Activated CD8-positive, alpha-beta T cell treated with anti-CD3 and anti-CD28 coated beads for 36 hours (primary cell): ENCODE measurements around the gene CSPG4. TPM values are rescaled to one million over a fixed set of nuclear protein-coding genes. Genes with fewer than 3 reads are reported as not detected.

ENCODE experiments used
- ATAC-seq: fragments of 200-7000 bp; cut with Tn5 transposase; one replicate; pipeline ENCODE4 v1.10.0; 2021; ENCODE audit warnings: mild to moderate bottlenecking, moderate library complexity
- CTCF ChIA-PET: fragments of 350-600 bp; sonication (Branson Sonifier 250); formaldehyde crosslinking; loops from one replicate; lab custom pipeline; 2021; ENCODE audit warnings: antibody characterized with exemption; lab: Charles Lee
- POLR2A ChIA-PET: fragments of 350-600 bp; sonication (Branson Sonifier 250); formaldehyde crosslinking; loops from one replicate; lab custom pipeline; 2021; ENCODE audit warnings: antibody characterized with exemption; lab: Charles Lee
- DNase-seq: peaks from one replicate; pipeline ENCODE4 v3.0.0-alpha.2; 2020
- H3K27ac Mint-ChIP-seq: one replicate; pipeline ENCODE4 v1.8.0; 2021; ENCODE audit warnings: mild to moderate bottlenecking, mixed read lengths
- H3K27me3 Mint-ChIP-seq: one replicate; pipeline ENCODE4 v1.8.0; 2021; ENCODE audit warnings: mixed read lengths
- H3K36me3 Mint-ChIP-seq: one replicate; pipeline ENCODE4 v1.8.0; 2021; ENCODE audit warnings: low read depth, mixed read lengths
- H3K4me1 Mint-ChIP-seq: one replicate; pipeline ENCODE4 v1.8.0; 2021; ENCODE audit warnings: low read depth, mixed read lengths
- H3K4me3 Mint-ChIP-seq: one replicate; pipeline ENCODE4 v1.8.0; 2021; ENCODE audit warnings: mild to moderate bottlenecking, moderate library complexity, mixed read lengths
- H3K9me3 Mint-ChIP-seq: one replicate; pipeline ENCODE4 v1.8.0; 2021; ENCODE audit warnings: mixed read lengths
- intact Hi-C: fragments of 100-400 bp; cut with micrococcal nuclease; formaldehyde crosslinking; loops from one replicate; pipeline ENCODE4 v1.10.0; 2022
- total RNA-seq, 2 experiments: library from RNA; stranded (reverse); gene quantifications; one replicate each; pipeline ENCODE4 v1.2.3, GENCODE V29; 2021
- TF ChIP-seq, protein P1 (sequence below): fragments of 200-600 bp; IDR thresholded peaks from one replicate; pipeline ENCODE4 v1.8.0; 2022; ENCODE audit warnings: antibody characterized with exemption, mild to moderate bottlenecking

Gene CSPG4
- total RNA-seq, 2 experiments from 2014 or later: not detected

DNA sequence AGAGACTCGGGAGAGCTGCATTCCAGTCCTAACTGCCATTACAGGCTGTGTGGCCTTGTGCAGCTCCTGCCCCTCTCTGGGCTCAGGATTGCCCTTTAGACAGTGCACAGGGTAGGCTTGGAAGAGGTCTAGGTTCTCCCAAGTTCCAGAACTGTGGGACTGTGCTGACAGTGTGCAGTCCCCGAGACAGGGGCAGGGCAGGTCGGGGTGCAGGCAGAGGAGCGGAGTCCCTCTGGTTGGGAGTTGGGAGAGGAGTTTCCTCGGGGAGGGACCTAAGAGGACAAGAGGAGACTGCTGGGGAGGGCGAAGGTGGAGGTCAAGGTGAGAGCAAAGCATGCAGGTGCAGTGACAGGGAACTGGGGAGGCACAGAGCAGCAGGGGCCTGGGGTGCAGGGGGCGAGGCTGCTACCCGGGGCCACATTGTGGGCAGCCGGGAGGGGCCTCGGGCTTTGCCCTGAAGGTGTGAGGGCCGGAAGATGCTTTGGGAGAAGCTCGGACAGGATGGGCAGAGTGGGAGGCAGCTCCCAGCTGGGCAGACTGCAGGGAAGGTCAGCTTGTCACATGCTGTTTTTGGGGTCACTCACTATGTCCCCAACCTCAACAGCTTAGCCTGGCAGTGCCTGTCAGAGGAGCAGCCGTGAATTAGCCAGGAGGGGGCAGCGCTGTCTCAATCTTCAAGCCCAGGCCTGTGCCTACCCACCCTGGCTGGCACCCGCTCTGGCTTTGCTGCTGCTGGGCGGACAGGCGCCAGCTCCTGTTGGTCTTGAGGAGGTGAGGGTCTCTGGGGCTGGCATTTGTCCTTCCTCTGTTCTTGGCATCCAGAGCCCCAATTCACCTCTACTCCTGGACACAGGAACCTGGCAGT, 15.4 kb upstream of the CSPG4 start:
- peak; percentile 86 for DNase-seq
- CTCF ChIA-PET: interaction anchor here (0.6 to 4.0 kb wide), 12 partner anchors 10 to 205 kb away, joined by 3 to 43 read pairs (median 5); no protein-coding TSS in a partner anchor
- TF ChIP-seq, protein P1, sequence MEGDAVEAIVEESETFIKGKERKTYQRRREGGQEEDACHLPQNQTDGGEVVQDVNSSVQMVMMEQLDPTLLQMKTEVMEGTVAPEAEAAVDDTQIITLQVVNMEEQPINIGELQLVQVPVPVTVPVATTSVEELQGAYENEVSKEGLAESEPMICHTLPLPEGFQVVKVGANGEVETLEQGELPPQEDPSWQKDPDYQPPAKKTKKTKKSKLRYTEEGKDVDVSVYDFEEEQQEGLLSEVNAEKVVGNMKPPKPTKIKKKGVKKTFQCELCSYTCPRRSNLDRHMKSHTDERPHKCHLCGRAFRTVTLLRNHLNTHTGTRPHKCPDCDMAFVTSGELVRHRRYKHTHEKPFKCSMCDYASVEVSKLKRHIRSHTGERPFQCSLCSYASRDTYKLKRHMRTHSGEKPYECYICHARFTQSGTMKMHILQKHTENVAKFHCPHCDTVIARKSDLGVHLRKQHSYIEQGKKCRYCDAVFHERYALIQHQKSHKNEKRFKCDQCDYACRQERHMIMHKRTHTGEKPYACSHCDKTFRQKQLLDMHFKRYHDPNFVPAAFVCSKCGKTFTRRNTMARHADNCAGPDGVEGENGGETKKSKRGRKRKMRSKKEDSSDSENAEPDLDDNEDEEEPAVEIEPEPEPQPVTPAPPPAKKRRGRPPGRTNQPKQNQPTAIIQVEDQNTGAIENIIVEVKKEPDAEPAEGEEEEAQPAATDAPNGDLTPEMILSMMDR: peak; percentile 63
- Mint-ChIP-seq H3K9me3 (no peaks in the 10 kb centered on the region), H3K27me3 (peaks cover 7% of the 10 kb centered on the region), H3K36me3 (no peaks in the 10 kb centered on the region), H3K4me3 (no peak overlapping the region), H3K27ac (no peak overlapping the region), H3K4me1 (peaks cover 13% of the 10 kb centered on the region)
- intact Hi-C loops: loop anchor here (2.0 kb wide), 1 partner anchor 75 kb away; no protein-coding TSS in a partner anchor
- POLR2A ChIA-PET: no interaction called here
- ATAC-seq: peak; percentile 76

DNA sequence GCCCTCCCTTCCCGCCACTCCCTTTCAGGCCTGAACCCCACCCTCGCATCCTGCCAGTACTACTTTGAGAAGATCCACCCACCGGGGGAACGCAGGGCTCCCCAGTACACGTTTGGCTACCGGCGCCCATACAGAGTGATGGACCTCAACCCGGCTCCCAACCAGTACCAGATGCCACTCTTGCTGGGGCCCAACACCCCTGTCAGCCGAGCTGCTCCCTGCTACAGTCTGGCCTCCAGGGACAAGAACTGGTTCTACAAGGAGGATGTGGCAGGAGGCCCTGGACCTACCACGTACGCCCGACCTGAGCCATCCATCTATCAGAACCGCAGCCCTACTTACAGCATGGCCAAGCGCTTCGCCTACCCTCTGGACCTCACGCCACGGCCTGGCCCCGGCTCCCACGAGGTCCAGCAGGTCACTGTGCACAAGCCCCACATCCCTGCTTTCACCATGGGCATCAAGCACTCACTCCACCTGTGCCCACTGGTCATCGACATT, 14.4 kb upstream of the CSPG4 start:
- H3K27me3 Mint-ChIP-seq: peaks cover 7% of the 10 kb centered on the region
- no peak for DNase-seq
- POLR2A ChIA-PET: interaction anchor here (0.6 kb wide), 1 partner anchor 13 kb away, joined by 3 read pairs; no protein-coding TSS in a partner anchor
- H3K36me3 Mint-ChIP-seq: no peaks in the 10 kb centered on the region
- CTCF ChIA-PET: interaction anchor here (4.0 kb wide), 1 partner anchor 74 kb away, joined by 43 read pairs; no protein-coding TSS in a partner anchor
- no peak for ATAC-seq
- H3K27ac Mint-ChIP-seq: no peak overlapping the region
- H3K4me1 Mint-ChIP-seq: peaks cover 5% of the 10 kb centered on the region
- H3K9me3 Mint-ChIP-seq: no peaks in the 10 kb centered on the region
- intact Hi-C loops: no loop called here
- TF ChIP-seq, protein P1: no peak
- H3K4me3 Mint-ChIP-seq: no peak overlapping the region

DNA sequence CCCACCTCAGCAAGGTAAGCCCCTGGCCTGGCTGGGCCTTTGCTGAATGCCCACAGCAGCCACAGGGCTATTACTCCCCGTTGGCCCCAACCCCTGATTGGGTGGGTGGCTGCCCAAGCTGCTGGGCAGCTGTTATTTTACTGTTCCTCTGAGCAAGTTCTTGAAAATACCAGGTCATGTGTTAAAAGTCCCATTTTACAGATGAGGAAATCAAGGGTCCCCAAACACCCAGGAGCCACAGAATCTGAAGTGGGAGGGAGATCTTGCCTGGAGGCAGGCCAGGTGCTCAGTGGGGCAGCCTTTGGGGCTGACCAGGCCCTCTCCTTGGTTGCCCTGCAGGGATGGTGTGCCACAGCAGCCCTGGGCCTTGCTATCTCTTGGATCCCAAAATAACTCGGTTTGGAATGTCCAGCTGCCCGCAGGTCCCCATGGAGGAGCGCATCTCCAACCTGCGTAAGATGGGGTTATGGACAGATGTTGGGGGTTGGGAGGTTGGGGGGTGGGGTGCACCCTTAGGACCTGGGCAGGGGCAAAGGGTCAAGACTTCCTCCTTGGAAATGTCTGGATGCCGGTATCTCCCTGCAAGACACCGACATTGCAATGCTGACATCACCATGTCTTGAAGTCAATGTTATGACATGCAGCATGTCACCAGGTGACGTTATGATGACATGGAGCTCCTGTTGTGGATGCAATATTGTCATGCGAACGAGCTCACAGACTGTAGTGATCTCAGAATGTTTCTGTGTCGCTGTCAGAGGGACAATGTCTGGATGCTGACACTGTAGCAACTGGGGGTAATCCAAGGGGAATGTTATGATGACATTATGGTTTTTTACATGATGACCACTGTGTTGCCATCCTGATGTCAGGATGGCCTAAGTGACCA, 13.3 kb upstream of the CSPG4 start:
- intact Hi-C loops: no loop called here

DNA sequence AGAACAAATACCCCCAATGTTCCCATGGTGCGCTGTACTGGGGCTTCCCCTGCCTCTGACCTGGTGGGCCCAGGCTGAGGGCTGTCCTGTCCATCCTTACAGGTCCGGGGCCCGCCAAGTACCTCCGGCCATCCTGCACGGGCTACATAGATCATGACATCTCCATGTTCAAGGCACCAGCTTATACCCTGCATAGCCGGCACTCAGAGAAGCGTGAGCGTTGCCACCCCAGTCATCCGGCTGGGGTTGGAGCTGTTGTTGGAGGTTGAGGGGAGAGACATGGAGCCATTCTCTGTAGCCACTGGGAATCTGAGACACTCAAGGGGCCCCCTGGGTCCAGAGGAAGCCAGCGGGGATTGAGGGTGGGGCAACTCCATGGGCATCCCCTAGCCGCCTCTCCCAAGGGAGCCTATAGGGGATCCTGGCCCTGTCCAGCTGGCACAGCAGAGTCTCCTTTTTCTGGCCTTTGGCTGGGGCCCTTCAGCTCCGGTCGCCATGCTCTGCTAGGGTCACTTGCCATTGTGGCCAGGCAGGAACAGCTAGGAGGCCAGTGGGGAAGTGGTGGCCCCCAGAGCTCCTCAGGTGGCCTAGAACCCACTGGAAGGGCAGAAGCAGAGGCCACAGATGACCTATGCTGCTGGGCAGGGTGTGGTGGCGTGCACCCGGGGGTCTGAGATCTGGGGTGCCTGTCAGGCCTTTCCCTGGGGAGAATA, 12.5 kb upstream of the CSPG4 start:
- Mint-ChIP-seq H3K4me1 (peaks cover 8% of the 10 kb centered on the region), H3K36me3 (no peaks in the 10 kb centered on the region), H3K27me3 (peaks cover 18% of the 10 kb centered on the region), H3K4me3 (no peak overlapping the region), H3K27ac (no peak overlapping the region), H3K9me3 (no peaks in the 10 kb centered on the region)
- no peak for ATAC-seq
- ChIA-PET CTCF (interaction anchor here (2.4 to 3.3 kb wide), 2 partner anchors 8 to 77 kb away, joined by 10 to 19 read pairs; no protein-coding TSS in a partner anchor), POLR2A (interaction anchor here (0.7 kb wide), 1 partner anchor 279 kb away, joined by 3 read pairs; no protein-coding TSS in a partner anchor)
- TF ChIP-seq, protein P1: no peak
- no peak for DNase-seq
- intact Hi-C loops: no loop called here

More for the DNA sequence above, 13.3 kb upstream of the CSPG4 start:
- H3K27me3 Mint-ChIP-seq: peaks cover 13% of the 10 kb centered on the region
- H3K4me1 Mint-ChIP-seq: peaks cover 4% of the 10 kb centered on the region
- no peaks in the 10 kb centered on the region for H3K9me3 Mint-ChIP-seq
- DNase-seq: no peak
- CTCF ChIA-PET: interaction anchor here (3.3 kb wide), 1 partner anchor 76 kb away, joined by 19 read pairs; no protein-coding TSS in a partner anchor
- TF ChIP-seq, protein P1: no peak
- no peak for ATAC-seq
- H3K4me3 Mint-ChIP-seq: no peak overlapping the region
- H3K27ac Mint-ChIP-seq: no peak overlapping the region
- no peaks in the 10 kb centered on the region for H3K36me3 Mint-ChIP-seq
- POLR2A ChIA-PET: no interaction called here
